SK-N-SH treated with all-trans-retinoic acid at 6 μM for 48 hours (cell line): ENCODE measurements around the gene CEP57L1.

Source experiments
- ARNTL ChIP-seq: fragments of 450-650 bp; formaldehyde crosslinking; IDR thresholded peaks from 2 replicates; pipeline ENCODE4 v1.5.0; 2020; ENCODE audit warnings: low read depth, mild to moderate bottlenecking, moderate library complexity, borderline replicate concordance
- CSDC2 ChIP-seq: fragments of 250-450 bp; sonication (Bioruptor Pico); IDR thresholded peaks from 2 replicates; pipeline ENCODE4 v1.5.0; 2020; ENCODE audit warnings: mild to moderate bottlenecking, moderate library complexity
- ISL1 ChIP-seq: fragments of 250-450 bp; sonication (Bioruptor Pico); IDR thresholded peaks from 2 replicates; pipeline ENCODE4 v2.1.2; 2022; ENCODE audit warnings: mild to moderate bottlenecking, moderate library complexity
- TF ChIP-seq, protein P1 (sequence below): fragments of 250-450 bp; sonication (Bioruptor Pico); IDR thresholded peaks from 2 replicates; pipeline ENCODE4 v1.8.0; 2020; ENCODE audit warnings: mild to moderate bottlenecking, moderate library complexity, borderline replicate concordance

- TF ChIP-seq, protein P1, sequence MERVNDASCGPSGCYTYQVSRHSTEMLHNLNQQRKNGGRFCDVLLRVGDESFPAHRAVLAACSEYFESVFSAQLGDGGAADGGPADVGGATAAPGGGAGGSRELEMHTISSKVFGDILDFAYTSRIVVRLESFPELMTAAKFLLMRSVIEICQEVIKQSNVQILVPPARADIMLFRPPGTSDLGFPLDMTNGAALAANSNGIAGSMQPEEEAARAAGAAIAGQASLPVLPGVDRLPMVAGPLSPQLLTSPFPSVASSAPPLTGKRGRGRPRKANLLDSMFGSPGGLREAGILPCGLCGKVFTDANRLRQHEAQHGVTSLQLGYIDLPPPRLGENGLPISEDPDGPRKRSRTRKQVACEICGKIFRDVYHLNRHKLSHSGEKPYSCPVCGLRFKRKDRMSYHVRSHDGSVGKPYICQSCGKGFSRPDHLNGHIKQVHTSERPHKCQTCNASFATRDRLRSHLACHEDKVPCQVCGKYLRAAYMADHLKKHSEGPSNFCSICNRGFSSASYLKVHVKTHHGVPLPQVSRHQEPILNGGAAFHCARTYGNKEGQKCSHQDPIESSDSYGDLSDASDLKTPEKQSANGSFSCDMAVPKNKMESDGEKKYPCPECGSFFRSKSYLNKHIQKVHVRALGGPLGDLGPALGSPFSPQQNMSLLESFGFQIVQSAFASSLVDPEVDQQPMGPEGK, result no peak
- no peak for TF ChIP-seq CSDC2
- TF ChIP-seq ARNTL (CRISPR knock-in tag), result no peak
- no peak for TF ChIP-seq ISL1 (CRISPR knock-in tag)
These were observed 44.7 kb upstream of the CEP57L1 start for GRCh38 chr6:109050447-109051102.
